ENCODE results near the gene TLR7. TPM values are rescaled to one million over a fixed set of nuclear protein-coding genes. Genes with fewer than 3 reads are reported as not detected.
A peak's percentile ranks its signal among the peaks of the same experiment; 100 is the strongest.

Gene TLR7
- total RNA-seq, 2 experiments from 2014 or later, result 0.07 to 0.13 TPM

DNA sequence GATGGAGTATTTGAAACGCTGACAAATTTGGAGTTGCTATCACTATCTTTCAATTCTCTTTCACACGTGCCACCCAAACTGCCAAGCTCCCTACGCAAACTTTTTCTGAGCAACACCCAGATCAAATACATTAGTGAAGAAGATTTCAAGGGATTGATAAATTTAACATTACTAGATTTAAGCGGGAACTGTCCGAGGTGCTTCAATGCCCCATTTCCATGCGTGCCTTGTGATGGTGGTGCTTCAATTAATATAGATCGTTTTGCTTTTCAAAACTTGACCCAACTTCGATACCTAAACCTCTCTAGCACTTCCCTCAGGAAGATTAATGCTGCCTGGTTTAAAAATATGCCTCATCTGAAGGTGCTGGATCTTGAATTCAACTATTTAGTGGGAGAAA lies 52.7 kb downstream of the TLR7 start:
- POLR2A ChIA-PET, result no interaction called here
- Mint-ChIP-seq H3K4me3 (no peak overlapping the region), H3K36me3 (ENCODE audit: low read depth) (no peaks in the 10 kb centered on the region), H3K9me3 (no peaks in the 10 kb centered on the region), H3K27ac (no peak overlapping the region), H3K27me3 (peaks cover 3% of the 10 kb centered on the region), H3K4me1 (ENCODE audit: low read depth) (peaks cover 8% of the 10 kb centered on the region)
- TF ChIP-seq, protein P1, sequence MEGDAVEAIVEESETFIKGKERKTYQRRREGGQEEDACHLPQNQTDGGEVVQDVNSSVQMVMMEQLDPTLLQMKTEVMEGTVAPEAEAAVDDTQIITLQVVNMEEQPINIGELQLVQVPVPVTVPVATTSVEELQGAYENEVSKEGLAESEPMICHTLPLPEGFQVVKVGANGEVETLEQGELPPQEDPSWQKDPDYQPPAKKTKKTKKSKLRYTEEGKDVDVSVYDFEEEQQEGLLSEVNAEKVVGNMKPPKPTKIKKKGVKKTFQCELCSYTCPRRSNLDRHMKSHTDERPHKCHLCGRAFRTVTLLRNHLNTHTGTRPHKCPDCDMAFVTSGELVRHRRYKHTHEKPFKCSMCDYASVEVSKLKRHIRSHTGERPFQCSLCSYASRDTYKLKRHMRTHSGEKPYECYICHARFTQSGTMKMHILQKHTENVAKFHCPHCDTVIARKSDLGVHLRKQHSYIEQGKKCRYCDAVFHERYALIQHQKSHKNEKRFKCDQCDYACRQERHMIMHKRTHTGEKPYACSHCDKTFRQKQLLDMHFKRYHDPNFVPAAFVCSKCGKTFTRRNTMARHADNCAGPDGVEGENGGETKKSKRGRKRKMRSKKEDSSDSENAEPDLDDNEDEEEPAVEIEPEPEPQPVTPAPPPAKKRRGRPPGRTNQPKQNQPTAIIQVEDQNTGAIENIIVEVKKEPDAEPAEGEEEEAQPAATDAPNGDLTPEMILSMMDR (IDR thresholded peaks at IDR 0.05), result no peak
- CTCF ChIA-PET, result no interaction called here
- ATAC-seq (no peak), DNase-seq (no peak)
- intact Hi-C loops (cut with micrococcal nuclease), result no loop called here

DNA sequence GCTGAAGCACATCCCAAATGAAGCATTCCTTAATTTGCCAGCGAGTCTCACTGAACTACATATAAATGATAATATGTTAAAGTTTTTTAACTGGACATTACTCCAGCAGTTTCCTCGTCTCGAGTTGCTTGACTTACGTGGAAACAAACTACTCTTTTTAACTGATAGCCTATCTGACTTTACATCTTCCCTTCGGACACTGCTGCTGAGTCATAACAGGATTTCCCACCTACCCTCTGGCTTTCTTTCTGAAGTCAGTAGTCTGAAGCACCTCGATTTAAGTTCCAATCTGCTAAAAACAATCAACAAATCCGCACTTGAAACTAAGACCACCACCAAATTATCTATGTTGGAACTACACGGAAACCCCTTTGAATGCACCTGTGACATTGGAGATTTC lies 54.1 kb downstream of the TLR7 start:
- intact Hi-C loops (cut with micrococcal nuclease), result no loop called here
- Mint-ChIP-seq H3K4me3 (no peak overlapping the region), H3K27me3 (peaks cover 3% of the 10 kb centered on the region), H3K4me1 (ENCODE audit: low read depth) (peaks cover 8% of the 10 kb centered on the region), H3K9me3 (no peaks in the 10 kb centered on the region), H3K36me3 (ENCODE audit: low read depth) (no peaks in the 10 kb centered on the region), H3K27ac (no peak overlapping the region)
- ChIA-PET CTCF (no interaction called here), POLR2A (no interaction called here)
- TF ChIP-seq, protein P1 (IDR thresholded peaks at IDR 0.05), result no peak
- DNase-seq, result no peak
- no peak for ATAC-seq

DNA sequence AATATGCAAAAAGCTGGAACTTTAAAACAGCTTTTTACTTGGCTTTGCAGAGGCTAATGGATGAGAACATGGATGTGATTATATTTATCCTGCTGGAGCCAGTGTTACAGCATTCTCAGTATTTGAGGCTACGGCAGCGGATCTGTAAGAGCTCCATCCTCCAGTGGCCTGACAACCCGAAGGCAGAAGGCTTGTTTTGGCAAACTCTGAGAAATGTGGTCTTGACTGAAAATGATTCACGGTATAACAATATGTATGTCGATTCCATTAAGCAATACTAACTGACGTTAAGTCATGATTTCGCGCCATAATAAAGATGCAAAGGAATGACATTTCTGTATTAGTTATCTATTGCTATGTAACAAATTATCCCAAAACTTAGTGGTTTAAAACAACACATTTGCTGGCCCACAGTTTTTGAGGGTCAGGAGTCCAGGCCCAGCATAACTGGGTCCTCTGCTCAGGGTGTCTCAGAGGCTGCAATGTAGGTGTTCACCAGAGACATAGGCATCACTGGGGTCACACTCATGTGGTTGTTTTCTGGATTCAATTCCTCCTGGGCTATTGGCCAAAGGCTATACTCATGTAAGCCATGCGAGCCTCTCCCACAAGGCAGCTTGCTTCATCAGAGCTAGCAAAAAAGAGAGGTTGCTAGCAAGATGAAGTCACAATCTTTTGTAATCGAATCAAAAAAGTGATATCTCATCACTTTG lies 55.2 kb downstream of the TLR7 start:
- no peaks in the 10 kb centered on the region for H3K36me3 Mint-ChIP-seq (ENCODE audit: low read depth)
- no peaks in the 10 kb centered on the region for H3K9me3 Mint-ChIP-seq
- intact Hi-C loops (cut with micrococcal nuclease), result no loop called here
- ATAC-seq, result no peak
- H3K4me3 Mint-ChIP-seq, result no peak overlapping the region
- peaks cover 3% of the 10 kb centered on the region for H3K27me3 Mint-ChIP-seq
- no peak for DNase-seq
- no peak overlapping the region for H3K27ac Mint-ChIP-seq
- TF ChIP-seq, protein P1 (IDR thresholded peaks at IDR 0.05), result no peak
- peaks cover 8% of the 10 kb centered on the region for H3K4me1 Mint-ChIP-seq (ENCODE audit: low read depth)
- ChIA-PET CTCF (interaction anchor here (0.9 kb wide), 1 partner anchor 24 kb away, joined by 6 read pairs; no protein-coding TSS in a partner anchor), POLR2A (no interaction called here)

DNA sequence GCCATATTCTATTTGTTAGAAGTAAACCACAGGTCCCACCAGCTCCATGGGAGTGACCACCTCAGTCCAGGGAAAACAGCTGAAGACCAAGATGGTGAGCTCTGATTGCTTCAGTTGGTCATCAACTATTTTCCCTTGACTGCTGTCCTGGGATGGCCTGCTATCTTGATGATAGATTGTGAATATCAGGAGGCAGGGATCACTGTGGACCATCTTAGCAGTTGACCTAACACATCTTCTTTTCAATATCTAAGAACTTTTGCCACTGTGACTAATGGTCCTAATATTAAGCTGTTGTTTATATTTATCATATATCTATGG lies 55.7 kb downstream of the TLR7 start:
- no peaks in the 10 kb centered on the region for H3K36me3 Mint-ChIP-seq (ENCODE audit: low read depth)
- H3K4me3 Mint-ChIP-seq, result no peak overlapping the region
- H3K9me3 Mint-ChIP-seq, result no peaks in the 10 kb centered on the region
- ChIA-PET POLR2A (interaction anchor here (0.6 kb wide), 1 partner anchor 28 kb away, joined by 3 read pairs; no protein-coding TSS in a partner anchor), CTCF (no interaction called here)
- TF ChIP-seq, protein P1 (IDR thresholded peaks at IDR 0.05), result no peak
- peaks cover 8% of the 10 kb centered on the region for H3K4me1 Mint-ChIP-seq (ENCODE audit: low read depth)
- intact Hi-C loops (cut with micrococcal nuclease), result no loop called here
- no peak overlapping the region for H3K27ac Mint-ChIP-seq
- DNase-seq (no peak), ATAC-seq (no peak)
- peaks cover 3% of the 10 kb centered on the region for H3K27me3 Mint-ChIP-seq

DNA sequence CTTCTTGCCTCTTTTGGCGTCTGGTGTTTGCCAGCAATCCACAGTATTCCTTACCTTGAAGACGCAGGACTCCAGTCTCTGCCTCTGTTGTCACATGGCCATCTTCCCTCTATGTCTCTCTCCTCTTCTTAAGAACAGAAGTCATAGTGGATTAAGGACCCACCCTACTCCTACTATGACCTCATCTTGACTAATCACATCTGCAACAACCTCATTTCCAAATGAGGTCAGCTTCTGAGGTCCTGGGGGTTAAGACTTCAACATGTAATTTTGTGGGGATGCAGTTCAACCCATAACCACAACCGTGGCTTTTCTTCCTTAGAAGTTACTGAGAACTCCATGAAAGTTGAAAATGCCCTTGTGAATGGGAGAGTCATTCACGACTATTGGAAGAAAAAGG lies 62.8 kb downstream of the TLR7 start:
- ATAC-seq (peak; percentile 56), DNase-seq (no peak)
- no peaks in the 10 kb centered on the region for H3K27me3 Mint-ChIP-seq
- no peaks in the 10 kb centered on the region for H3K9me3 Mint-ChIP-seq
- ChIA-PET POLR2A (no interaction called here), CTCF (no interaction called here)
- TF ChIP-seq, protein P1 (IDR thresholded peaks at IDR 0.05), result no peak
- peaks cover 2% of the 10 kb centered on the region for H3K4me1 Mint-ChIP-seq (ENCODE audit: low read depth)
- H3K36me3 Mint-ChIP-seq (ENCODE audit: low read depth), result no peaks in the 10 kb centered on the region
- H3K4me3 Mint-ChIP-seq, result no peak overlapping the region
- intact Hi-C loops (cut with micrococcal nuclease), result no loop called here
- H3K27ac Mint-ChIP-seq, result no peak overlapping the region

All from activated CD8-positive, alpha-beta T cell treated with anti-CD3 and anti-CD28 coated beads for 36 hours (primary cell).